ENCODE results near the gene PHF2.

Gene PHF2

DNA sequence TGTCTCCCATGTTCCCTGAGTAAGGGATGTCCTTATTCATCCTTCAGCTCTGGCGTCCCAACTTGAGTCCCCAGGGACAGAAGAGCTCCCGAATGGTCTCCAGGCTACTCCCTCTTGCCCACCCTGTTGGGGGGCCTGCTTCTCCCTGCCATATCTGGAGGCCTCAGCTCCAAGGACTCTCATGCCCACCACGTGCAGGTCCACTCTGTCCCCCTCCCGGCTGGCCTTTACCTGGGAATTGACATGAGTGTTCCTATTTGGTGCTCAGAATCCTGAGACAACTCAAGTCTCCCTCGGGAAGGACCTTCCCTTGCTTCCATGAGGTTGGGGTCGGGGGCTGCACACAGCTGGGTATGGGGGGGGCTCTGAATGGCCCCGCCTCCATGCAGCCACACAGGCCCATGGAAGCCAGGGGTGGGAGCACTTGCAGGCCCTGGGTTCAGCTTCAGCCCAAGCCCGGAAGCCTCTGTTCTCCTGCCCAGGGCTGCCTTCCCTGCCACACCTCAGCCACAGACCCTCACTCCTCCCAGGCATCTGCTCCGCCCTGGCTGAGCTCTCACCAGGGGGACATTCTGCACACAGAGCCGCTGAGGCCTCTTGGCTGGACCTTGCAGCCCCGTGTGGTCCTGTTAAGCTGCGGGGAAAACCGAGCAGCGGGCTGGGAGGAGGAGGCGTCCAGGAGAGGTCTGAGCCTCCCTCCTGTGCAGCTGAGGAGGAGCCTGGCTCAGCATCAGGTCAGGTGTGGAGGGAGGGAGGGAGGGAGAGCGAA lies 121.9 kb downstream of the PHF2 start:
- Histone ChIP-seq H3K4me2 (ENCODE audit: low read length) (no peak overlapping the region), H3K9ac (no peak overlapping the region), H3K79me2 (no peaks in the 10 kb centered on the region), H3K4me1 (no peaks in the 10 kb centered on the region), H3K27ac (no peak overlapping the region), H3K9me3 (ENCODE audit: control insufficient read depth, low read length) (no peaks in the 10 kb centered on the region), H3K27me3 (ENCODE audit: control insufficient read depth, insufficient read depth, low read length) (no peaks in the 10 kb centered on the region), H3K4me3 (ENCODE audit: low read depth, low read length) (no peak overlapping the region), H2AFZ (no peak overlapping the region), H3K36me3 (ENCODE audit: control insufficient read depth, insufficient read depth, low read length) (no peaks in the 10 kb centered on the region)
- TF ChIP-seq, protein P1, sequence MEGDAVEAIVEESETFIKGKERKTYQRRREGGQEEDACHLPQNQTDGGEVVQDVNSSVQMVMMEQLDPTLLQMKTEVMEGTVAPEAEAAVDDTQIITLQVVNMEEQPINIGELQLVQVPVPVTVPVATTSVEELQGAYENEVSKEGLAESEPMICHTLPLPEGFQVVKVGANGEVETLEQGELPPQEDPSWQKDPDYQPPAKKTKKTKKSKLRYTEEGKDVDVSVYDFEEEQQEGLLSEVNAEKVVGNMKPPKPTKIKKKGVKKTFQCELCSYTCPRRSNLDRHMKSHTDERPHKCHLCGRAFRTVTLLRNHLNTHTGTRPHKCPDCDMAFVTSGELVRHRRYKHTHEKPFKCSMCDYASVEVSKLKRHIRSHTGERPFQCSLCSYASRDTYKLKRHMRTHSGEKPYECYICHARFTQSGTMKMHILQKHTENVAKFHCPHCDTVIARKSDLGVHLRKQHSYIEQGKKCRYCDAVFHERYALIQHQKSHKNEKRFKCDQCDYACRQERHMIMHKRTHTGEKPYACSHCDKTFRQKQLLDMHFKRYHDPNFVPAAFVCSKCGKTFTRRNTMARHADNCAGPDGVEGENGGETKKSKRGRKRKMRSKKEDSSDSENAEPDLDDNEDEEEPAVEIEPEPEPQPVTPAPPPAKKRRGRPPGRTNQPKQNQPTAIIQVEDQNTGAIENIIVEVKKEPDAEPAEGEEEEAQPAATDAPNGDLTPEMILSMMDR (IDR thresholded peaks at IDR 0.05): no peak

DNA sequence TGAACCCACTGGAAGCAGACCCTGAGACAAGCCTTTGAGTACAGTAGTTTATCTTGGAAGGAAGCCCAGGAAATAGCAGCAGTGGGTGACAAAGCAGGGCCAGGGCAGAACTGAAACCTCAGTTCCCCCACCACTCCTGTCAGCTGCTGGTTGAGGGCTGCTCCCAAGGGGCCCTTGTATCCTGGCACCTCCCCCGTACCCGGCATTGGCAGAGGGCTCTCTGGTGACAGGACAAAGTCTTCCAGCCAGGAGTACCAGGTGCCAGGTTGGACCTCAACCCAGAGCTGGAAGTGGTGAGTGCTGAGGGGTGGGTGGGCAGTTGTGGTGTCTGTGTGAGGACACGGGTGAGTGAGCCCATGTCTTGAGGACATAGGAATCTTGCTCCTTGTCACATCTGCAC lies 123.3 kb downstream of the PHF2 start:
- Histone ChIP-seq H2AFZ (no peak overlapping the region), H3K27me3 (ENCODE audit: control insufficient read depth, insufficient read depth, low read length) (no peaks in the 10 kb centered on the region), H3K9me3 (ENCODE audit: control insufficient read depth, low read length) (no peaks in the 10 kb centered on the region), H3K27ac (no peak overlapping the region), H3K36me3 (ENCODE audit: control insufficient read depth, insufficient read depth, low read length) (no peaks in the 10 kb centered on the region), H3K4me2 (ENCODE audit: low read length) (no peak overlapping the region), H3K9ac (no peak overlapping the region), H3K4me3 (ENCODE audit: low read depth, low read length) (no peak overlapping the region), H3K4me1 (no peaks in the 10 kb centered on the region), H3K79me2 (no peaks in the 10 kb centered on the region)
- TF ChIP-seq, protein P1 (IDR thresholded peaks at IDR 0.05): no peak

DNA sequence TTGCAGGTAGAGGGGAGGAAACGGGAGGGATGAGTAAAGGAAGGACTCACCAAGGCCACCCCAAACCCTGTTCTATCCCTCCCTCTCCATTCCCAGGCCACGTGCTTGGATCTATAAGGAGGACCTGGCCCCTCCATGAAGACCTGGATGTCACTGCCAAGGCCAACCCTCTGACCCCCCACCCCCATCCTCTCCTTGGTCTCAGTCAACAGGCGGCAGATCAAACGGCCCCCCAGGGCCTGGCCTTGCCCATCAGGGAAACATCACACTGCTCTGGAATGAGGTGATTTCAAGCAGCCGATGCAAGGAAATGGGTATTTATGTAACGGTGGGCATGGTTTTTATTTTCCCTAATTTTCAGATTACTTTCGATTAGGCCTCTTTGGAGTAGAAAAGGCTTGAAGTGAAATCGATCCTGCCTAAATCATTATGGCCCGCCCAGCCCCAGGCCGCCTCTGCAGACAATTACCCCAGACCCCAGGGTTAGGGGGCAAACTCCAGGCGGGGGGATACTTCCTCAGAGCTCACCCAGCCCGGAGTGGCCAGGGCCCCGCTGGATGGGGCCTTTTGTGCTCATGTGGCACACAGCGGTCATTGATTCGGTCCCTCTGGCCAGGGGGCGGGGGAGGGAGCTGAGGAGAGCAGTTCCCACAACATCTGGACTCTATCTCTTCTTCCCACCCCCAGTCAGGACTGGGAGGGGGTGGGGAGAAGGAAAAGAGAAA lies 125.3 kb downstream of the PHF2 start:
- no peak overlapping the region for H3K4me3 ChIP-seq (ENCODE audit: low read depth, low read length)
- H3K9me3 ChIP-seq (ENCODE audit: control insufficient read depth, low read length): no peaks in the 10 kb centered on the region
- no peak overlapping the region for H3K27ac ChIP-seq
- no peak overlapping the region for H2AFZ ChIP-seq
- H3K4me1 ChIP-seq: no peaks in the 10 kb centered on the region
- H3K9ac ChIP-seq: no peak overlapping the region
- H3K4me2 ChIP-seq (ENCODE audit: low read length): no peak overlapping the region
- no peaks in the 10 kb centered on the region for H3K36me3 ChIP-seq (ENCODE audit: control insufficient read depth, insufficient read depth, low read length)
- no peaks in the 10 kb centered on the region for H3K27me3 ChIP-seq (ENCODE audit: control insufficient read depth, insufficient read depth, low read length)
- TF ChIP-seq, protein P1 (IDR thresholded peaks at IDR 0.05): no peak
- H3K79me2 ChIP-seq: no peaks in the 10 kb centered on the region

DNA sequence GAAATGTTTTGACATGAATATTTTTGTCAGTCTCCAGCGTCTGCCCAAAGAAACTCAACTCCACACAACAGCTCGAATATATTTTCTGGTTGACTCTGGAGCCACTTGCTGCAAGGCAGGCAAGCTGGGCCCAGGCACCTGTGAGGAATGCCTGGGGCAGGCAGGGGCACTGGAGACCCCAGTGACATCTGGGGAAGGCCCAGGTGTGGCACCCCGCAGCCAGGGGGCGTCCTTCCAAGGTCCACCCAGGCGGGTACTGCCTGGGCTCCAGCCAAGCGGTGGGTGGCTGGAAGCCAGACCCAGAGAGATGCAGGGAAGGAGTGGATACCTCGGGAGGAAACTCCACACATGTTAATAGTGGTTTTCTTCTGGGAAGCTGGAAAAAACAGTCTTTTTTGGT lies 125.9 kb downstream of the PHF2 start:
- no peaks in the 10 kb centered on the region for H3K9me3 ChIP-seq (ENCODE audit: control insufficient read depth, low read length)
- H3K27me3 ChIP-seq (ENCODE audit: control insufficient read depth, insufficient read depth, low read length): no peaks in the 10 kb centered on the region
- H2AFZ ChIP-seq: no peak overlapping the region
- H3K9ac ChIP-seq: no peak overlapping the region
- no peak overlapping the region for H3K27ac ChIP-seq
- TF ChIP-seq, protein P1 (IDR thresholded peaks at IDR 0.05): no peak
- H3K4me3 ChIP-seq (ENCODE audit: low read depth, low read length): no peak overlapping the region
- H3K79me2 ChIP-seq: no peaks in the 10 kb centered on the region
- H3K36me3 ChIP-seq (ENCODE audit: control insufficient read depth, insufficient read depth, low read length): no peaks in the 10 kb centered on the region
- H3K4me2 ChIP-seq (ENCODE audit: low read length): no peak overlapping the region
- no peaks in the 10 kb centered on the region for H3K4me1 ChIP-seq
